OCI-LY7 (cell line): ENCODE measurements around the gene SV2B.

Experiments used
- EZH2phosphoT487 ChIP-seq: fragments of 200-600 bp; sonication (generic); IDR thresholded peaks from 2 replicates; pipeline ENCODE4 v1.6.1; 2018; ENCODE audit warnings: low read depth, borderline replicate concordance, mild to moderate bottlenecking, mixed run types, antibody characterized with exemption, low read length, moderate library complexity, mixed read lengths
- TF ChIP-seq, protein P1 (sequence below): fragments of 200-600 bp; sonication (generic); conservative IDR thresholded peaks from 2 replicates; pipeline ENCODE4 v1.5.1; 2014; ENCODE audit warnings: mild to moderate bottlenecking, antibody characterized with exemption, low read length, moderate library complexity, mixed read lengths

DNA sequence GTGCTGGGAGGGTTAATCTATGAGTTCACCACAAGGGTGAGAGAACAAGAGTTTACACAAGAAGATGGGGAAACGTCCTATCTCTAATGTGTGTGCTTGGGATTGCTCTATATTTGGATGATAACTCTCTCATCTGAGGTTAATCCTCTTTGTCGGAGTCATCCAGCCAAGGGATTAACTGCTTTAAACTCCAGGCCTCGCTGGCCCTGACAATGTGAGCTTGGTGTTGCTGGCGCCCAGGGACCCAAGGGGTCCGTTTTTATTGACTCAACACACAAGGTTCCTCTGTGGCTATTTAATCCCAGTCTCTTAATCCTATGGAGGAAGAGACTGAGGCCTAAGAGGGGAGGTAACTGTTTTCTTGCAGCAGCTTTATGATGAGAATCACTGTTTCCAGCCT lies 14.2 kb downstream of the SV2B start:
- TF ChIP-seq, protein P1, sequence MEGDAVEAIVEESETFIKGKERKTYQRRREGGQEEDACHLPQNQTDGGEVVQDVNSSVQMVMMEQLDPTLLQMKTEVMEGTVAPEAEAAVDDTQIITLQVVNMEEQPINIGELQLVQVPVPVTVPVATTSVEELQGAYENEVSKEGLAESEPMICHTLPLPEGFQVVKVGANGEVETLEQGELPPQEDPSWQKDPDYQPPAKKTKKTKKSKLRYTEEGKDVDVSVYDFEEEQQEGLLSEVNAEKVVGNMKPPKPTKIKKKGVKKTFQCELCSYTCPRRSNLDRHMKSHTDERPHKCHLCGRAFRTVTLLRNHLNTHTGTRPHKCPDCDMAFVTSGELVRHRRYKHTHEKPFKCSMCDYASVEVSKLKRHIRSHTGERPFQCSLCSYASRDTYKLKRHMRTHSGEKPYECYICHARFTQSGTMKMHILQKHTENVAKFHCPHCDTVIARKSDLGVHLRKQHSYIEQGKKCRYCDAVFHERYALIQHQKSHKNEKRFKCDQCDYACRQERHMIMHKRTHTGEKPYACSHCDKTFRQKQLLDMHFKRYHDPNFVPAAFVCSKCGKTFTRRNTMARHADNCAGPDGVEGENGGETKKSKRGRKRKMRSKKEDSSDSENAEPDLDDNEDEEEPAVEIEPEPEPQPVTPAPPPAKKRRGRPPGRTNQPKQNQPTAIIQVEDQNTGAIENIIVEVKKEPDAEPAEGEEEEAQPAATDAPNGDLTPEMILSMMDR: no peak
- no peak for TF ChIP-seq EZH2phosphoT487
